Activated CD8-positive, alpha-beta memory T cell treated with anti-CD3 and anti-CD28 coated beads, Interleukin-2, amount 10 ng/mL, durations not matched to agents 7 days and 5 days (primary cell): ENCODE results near the gene ROS1. TPM values are rescaled to one million over a fixed set of nuclear protein-coding genes. Genes with fewer than 3 reads are reported as not detected.
"Not testable (repeated sequence)": the region's sequence is repeated elsewhere in the genome, so short reads cannot be mapped to it uniquely, and the experiment has no call there.

Experiments used
- ATAC-seq: fragments of 150-1000 bp; cut with Tn5 transposase; one replicate; pipeline ENCODE4 v1.10.0; 2021; ENCODE audit warnings: moderate library complexity
- CTCF ChIA-PET: fragments of 350-600 bp; sonication (Branson Sonifier 250); formaldehyde crosslinking; loops from one replicate; lab custom pipeline; 2021; ENCODE audit warnings: antibody characterized with exemption; lab: Charles Lee
- DNase-seq: peaks from one replicate; pipeline ENCODE4 v3.0.0-alpha.2; 2020
- H3K27ac Mint-ChIP-seq: one replicate; pipeline ENCODE4 v1.8.0; 2021; ENCODE audit warnings: mild to moderate bottlenecking, mixed read lengths
- H3K27me3 Mint-ChIP-seq: one replicate; pipeline ENCODE4 v1.8.0; 2021; ENCODE audit warnings: mixed read lengths
- H3K36me3 Mint-ChIP-seq: one replicate; pipeline ENCODE4 v1.8.0; 2021; ENCODE audit warnings: mild to moderate bottlenecking, mixed read lengths
- H3K4me1 Mint-ChIP-seq: one replicate; pipeline ENCODE4 v1.8.0; 2021; ENCODE audit warnings: mixed read lengths
- H3K4me3 Mint-ChIP-seq: one replicate; pipeline ENCODE4 v1.8.0; 2021; ENCODE audit warnings: mild to moderate bottlenecking, moderate library complexity, mixed read lengths
- H3K9me3 Mint-ChIP-seq: one replicate; pipeline ENCODE4 v1.8.0; 2022; ENCODE audit warnings: low read depth, mixed read lengths
- total RNA-seq, 2 experiments: library from RNA; stranded (reverse); gene quantifications; one replicate each; pipeline ENCODE4 v1.2.3, GENCODE V29; 2021

ROS1 gene
- total RNA-seq: not detected

DNA sequence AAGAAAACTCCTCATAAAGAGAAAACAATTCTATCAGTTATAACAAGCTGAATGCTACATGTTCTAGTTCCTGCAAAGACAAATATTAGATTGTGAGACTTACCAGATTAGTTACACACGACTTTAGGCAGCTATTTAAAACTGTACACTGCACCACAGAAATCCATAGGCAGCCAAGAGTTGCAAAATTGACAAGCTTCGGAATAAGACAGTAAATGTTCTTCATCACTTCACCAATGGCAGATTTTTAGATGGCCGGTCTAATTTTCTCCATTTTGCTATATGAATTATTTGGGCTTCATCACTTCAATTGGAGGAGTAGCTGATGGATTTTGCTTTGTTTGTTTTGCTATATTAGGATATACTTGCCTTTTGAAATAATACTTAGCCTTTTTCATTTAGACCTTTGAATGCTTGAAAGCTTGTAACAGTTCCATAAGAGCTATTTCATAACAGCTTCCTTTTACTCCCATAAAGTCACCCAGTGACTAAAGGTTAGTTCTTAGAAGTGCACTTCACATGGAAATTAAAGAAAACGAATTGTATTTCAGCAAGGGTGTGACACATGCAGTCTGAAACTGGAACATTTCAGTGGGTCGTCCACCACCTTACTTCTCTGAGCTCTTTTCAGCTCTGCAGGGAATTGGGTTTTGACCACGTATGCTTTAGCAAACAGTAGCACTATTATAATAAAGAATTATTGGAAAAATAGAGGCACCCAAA is at the start of gene ROS1:
TSS of gene ROS1 (minus strand) at position 512 of the 723 bp plus-strand sequence. CDS start at position 226, 286 bp downstream.
- no peaks in the 10 kb centered on the region for H3K9me3 Mint-ChIP-seq
- CTCF ChIA-PET: no interaction called here

DNA sequence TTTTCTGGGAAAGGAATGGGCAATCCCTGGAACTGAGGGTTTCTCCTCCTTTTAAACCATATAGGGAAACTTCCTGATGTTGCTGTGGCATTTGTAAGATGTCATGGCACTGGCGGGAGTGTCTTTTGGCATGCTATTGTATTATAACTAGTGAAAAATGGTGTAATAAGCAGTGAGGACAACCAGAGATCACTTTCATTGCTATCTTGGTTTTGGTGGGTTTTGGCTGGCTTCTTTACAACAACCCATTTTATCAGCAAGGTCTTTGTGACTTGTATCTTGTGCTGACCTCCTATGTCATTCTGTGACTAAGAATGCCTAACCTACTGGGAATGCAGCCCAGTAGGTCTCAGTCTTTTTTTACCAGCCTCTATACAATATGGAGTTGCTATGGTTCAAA is 47.7 kb upstream of the ROS1 start:
- H3K9me3 Mint-ChIP-seq: peaks cover 2% of the 10 kb centered on the region
- H3K27ac Mint-ChIP-seq: no peak overlapping the region
- no peak overlapping the region for H3K4me3 Mint-ChIP-seq
- H3K4me1 Mint-ChIP-seq: peaks cover 17% of the 10 kb centered on the region
- CTCF ChIA-PET: no interaction called here
- peaks cover 56% of the 10 kb centered on the region for H3K27me3 Mint-ChIP-seq
- ATAC-seq (no peak), DNase-seq (no peak)
- H3K36me3 Mint-ChIP-seq: no peaks in the 10 kb centered on the region

More for the DNA sequence above, at the start of gene ROS1:
- no peak within 1 kb of the TSS for H3K4me3 Mint-ChIP-seq
- peaks cover 47% of the 10 kb centered on the region for H3K27me3 Mint-ChIP-seq
- DNase-seq (no peak), ATAC-seq (no peak)
- no peak within 1 kb of the TSS for H3K27ac Mint-ChIP-seq
- H3K36me3 Mint-ChIP-seq: no peaks in the 10 kb centered on the region
- H3K4me1 Mint-ChIP-seq: no peaks in the 10 kb centered on the region

DNA sequence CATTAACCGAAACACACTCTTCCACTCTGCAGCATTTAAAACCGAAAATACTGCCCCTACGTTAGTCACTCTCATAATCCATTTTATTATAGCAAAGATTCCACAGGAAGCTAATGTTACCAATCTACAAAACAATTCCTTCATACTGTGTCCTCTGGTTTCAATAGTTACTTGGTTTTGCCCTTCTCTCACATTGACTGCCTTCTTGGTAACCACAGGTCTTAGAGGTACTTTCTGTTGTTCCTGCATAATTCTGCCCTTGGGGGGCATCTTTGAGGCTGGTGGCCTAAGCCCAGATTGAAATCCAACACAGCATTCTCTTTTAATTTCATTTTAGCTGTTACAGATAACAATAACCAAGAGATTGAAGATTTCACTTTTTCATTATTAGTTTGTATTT is 46.9 kb upstream of the ROS1 start:
- H3K4me1 Mint-ChIP-seq: peaks cover 16% of the 10 kb centered on the region
- CTCF ChIA-PET: interaction anchor here (0.8 kb wide), 1 partner anchor 15 kb away, joined by 3 read pairs; no protein-coding TSS in a partner anchor
- peaks cover 2% of the 10 kb centered on the region for H3K9me3 Mint-ChIP-seq
- no peak overlapping the region for H3K27ac Mint-ChIP-seq
- H3K36me3 Mint-ChIP-seq: no peaks in the 10 kb centered on the region
- H3K4me3 Mint-ChIP-seq: no peak overlapping the region
- no peak for DNase-seq
- H3K27me3 Mint-ChIP-seq: peaks cover 54% of the 10 kb centered on the region
- no peak for ATAC-seq

DNA sequence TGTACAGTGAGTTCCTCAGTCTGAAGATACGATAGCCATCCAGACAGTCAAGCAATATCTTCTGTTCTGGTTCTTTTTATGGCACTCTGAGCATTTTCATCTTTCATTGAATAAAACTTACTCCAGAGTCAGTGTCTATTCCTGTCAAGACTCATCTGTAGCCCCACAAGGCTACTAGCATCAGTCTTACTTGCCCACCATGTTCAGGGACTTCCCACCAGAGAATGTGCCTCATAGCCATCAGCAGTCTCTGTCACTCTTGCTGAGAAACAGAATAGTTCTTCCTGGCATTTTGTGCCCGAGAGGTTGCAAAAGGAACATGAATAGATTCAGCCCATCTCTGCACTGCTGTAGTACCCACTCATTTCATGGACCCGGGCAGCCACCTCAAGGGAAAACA is 44.0 kb upstream of the ROS1 start:
- CTCF ChIA-PET: interaction anchor here (1.0 kb wide), 1 partner anchor 20 kb away, joined by 3 read pairs; no protein-coding TSS in a partner anchor
- H3K9me3 Mint-ChIP-seq: peaks cover 2% of the 10 kb centered on the region
- H3K27me3 Mint-ChIP-seq: peaks cover 45% of the 10 kb centered on the region
- ATAC-seq (no peak), DNase-seq (no peak)
- H3K4me3 Mint-ChIP-seq: no peak overlapping the region
- H3K4me1 Mint-ChIP-seq: peaks cover 31% of the 10 kb centered on the region
- H3K27ac Mint-ChIP-seq: no peak overlapping the region
- peaks cover 3% of the 10 kb centered on the region for H3K36me3 Mint-ChIP-seq

DNA sequence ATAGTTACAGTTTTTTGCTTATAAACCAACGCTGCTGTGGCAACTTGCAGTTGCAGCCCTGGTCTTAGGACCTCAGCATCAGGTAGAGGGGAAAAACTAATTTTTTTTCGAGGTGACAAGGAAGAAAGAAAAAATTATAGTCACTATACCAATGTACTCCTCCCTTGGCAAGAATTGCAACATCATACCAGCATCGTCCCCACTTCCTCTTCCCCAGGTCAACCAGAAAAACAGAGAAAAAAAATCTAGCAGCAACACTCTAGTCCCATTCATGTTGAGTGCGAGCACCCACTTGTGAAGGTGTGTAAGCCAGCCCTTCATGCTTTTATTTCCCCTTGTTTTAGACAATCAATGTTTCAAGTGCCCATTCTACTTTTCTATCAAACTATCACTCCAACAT is 43.6 kb upstream of the ROS1 start:
- H3K36me3 Mint-ChIP-seq: peaks cover 3% of the 10 kb centered on the region
- no peak for ATAC-seq
- CTCF ChIA-PET: interaction anchor here (1.1 to 1.2 kb wide), 2 partner anchors 9 to 20 kb away, joined by 3 to 7 read pairs; no protein-coding TSS in a partner anchor

DNA sequence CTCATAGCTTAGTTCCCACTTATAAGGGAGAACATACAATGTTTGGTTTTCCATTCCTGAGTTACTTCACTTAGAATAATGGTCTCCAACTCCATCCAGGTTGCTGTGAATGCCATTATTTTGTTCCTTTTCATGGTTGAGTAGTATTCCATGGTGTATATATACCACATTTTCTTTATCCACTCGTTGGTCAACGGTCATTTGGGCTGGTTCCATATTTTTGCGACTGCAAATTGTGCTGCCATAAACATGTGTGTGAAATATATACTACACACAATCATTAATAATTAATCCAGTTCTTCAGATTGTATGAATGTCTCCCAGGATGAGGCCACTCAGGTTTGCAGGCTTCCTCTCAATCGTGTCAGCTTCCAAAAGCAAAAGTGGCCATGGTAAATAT is 42.8 kb upstream of the ROS1 start:
- not testable (repeated sequence) for H3K27ac Mint-ChIP-seq, H3K9me3 Mint-ChIP-seq, DNase-seq, ATAC-seq, H3K4me3 Mint-ChIP-seq, H3K36me3 Mint-ChIP-seq
- CTCF ChIA-PET: interaction anchor here (1.0 to 1.2 kb wide), 3 partner anchors 10 to 69 kb away, joined by 3 to 7 read pairs (median 3); no protein-coding TSS in a partner anchor
- Mint-ChIP-seq H3K4me1 (peaks cover 43% of the 10 kb centered on the region), H3K27me3 (peaks cover 36% of the 10 kb centered on the region)

More for the DNA sequence above, 43.6 kb upstream of the ROS1 start:
- H3K4me3 Mint-ChIP-seq: no peak overlapping the region
- no peak for DNase-seq
- H3K4me1 Mint-ChIP-seq: peaks cover 35% of the 10 kb centered on the region
- peaks cover 2% of the 10 kb centered on the region for H3K9me3 Mint-ChIP-seq
- no peak overlapping the region for H3K27ac Mint-ChIP-seq
- peaks cover 45% of the 10 kb centered on the region for H3K27me3 Mint-ChIP-seq

DNA sequence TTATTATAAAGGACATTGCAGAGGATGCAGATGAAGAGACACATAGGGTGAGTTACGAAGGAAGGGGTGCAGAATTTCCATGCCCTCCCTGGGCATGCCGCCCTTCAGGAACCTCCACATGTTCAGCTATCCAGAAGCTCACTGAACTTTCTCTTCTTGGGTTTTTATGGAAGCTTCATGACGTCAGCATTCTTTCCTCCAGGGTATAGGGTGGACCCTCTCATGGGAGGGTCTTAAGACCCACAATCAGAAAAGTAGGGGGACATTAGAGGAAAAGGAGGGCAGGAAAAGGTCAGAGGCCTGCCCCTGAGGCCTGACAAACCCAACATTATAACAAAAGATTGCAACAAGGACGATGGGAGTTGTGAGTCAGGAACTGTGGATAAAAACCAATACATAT is 42.1 kb upstream of the ROS1 start:
- H3K4me3 Mint-ChIP-seq: no peak overlapping the region
- DNase-seq (no peak), ATAC-seq (no peak)
- peaks cover 33% of the 10 kb centered on the region for H3K27me3 Mint-ChIP-seq
- H3K27ac Mint-ChIP-seq: no peak overlapping the region
- CTCF ChIA-PET: interaction anchor here (1.0 to 1.3 kb wide), 2 partner anchors 17 to 68 kb away, joined by 3 read pairs; no protein-coding TSS in a partner anchor
- peaks cover 2% of the 10 kb centered on the region for H3K9me3 Mint-ChIP-seq
- peaks cover 3% of the 10 kb centered on the region for H3K36me3 Mint-ChIP-seq
- H3K4me1 Mint-ChIP-seq: peaks cover 44% of the 10 kb centered on the region

DNA sequence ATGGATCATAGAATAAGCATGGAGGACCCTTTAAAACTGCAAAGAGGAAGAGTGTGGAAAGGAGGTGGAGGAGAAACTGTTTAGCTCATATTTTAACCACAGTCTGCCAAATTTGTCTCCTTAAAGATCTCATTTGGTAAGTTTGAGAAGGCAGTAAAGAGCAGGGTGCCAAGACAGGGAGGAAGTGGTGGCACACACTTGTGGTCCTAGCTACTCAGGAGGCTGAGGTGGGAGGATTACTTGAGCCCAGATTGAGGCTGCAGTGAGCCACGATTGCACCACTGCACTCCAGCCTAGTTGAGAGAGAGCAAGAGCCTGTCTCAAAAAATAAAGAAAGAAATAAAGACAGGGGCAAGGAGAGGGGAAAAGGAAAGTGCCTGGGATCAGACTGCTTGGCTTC is 39.9 kb upstream of the ROS1 start:
- DNase-seq: peak; percentile 56
- CTCF ChIA-PET: interaction anchor here (0.8 to 2.5 kb wide), 7 partner anchors 9 to 139 kb away, joined by 3 to 11 read pairs (median 5); partner anchors contain the start of genes DCBLD1 and GOPC

DNA sequence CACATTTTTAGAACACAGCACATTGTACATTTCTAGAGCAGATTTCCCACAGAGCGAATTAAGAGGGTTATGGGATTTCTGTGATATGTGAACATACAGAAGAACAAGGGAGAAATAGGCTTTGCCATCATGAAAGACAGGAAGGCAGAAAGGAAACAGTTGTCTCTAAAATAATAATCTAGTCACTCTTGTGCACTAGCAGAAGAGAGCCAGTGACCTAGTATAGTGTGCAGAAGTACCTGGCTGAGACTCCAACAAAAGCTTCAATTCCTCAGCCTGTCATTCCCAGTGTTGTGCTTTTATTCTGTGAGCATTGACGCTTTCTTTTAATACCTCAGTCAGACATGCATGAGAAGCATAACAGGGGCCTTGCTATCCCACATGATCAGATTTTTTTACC is 39.0 kb upstream of the ROS1 start:
- H3K4me3 Mint-ChIP-seq: no peak overlapping the region
- DNase-seq (no peak), ATAC-seq (no peak)
- peaks cover 2% of the 10 kb centered on the region for H3K9me3 Mint-ChIP-seq
- CTCF ChIA-PET: interaction anchor here (0.9 to 2.5 kb wide), 6 partner anchors 8 to 140 kb away, joined by 3 to 11 read pairs (median 5); partner anchors contain the start of genes DCBLD1 and GOPC
- peaks cover 3% of the 10 kb centered on the region for H3K36me3 Mint-ChIP-seq
- peaks cover 41% of the 10 kb centered on the region for H3K4me1 Mint-ChIP-seq
- H3K27ac Mint-ChIP-seq: no peak overlapping the region
- peaks cover 17% of the 10 kb centered on the region for H3K27me3 Mint-ChIP-seq

More for the DNA sequence above, 39.9 kb upstream of the ROS1 start:
- peaks cover 2% of the 10 kb centered on the region for H3K9me3 Mint-ChIP-seq
- peaks cover 22% of the 10 kb centered on the region for H3K27me3 Mint-ChIP-seq
- H3K27ac Mint-ChIP-seq: peak overlapping the region; percentile 3
- peaks cover 41% of the 10 kb centered on the region for H3K4me1 Mint-ChIP-seq
- H3K36me3 Mint-ChIP-seq: peaks cover 3% of the 10 kb centered on the region
- ATAC-seq: peak; percentile 51
- H3K4me3 Mint-ChIP-seq: no peak overlapping the region

DNA sequence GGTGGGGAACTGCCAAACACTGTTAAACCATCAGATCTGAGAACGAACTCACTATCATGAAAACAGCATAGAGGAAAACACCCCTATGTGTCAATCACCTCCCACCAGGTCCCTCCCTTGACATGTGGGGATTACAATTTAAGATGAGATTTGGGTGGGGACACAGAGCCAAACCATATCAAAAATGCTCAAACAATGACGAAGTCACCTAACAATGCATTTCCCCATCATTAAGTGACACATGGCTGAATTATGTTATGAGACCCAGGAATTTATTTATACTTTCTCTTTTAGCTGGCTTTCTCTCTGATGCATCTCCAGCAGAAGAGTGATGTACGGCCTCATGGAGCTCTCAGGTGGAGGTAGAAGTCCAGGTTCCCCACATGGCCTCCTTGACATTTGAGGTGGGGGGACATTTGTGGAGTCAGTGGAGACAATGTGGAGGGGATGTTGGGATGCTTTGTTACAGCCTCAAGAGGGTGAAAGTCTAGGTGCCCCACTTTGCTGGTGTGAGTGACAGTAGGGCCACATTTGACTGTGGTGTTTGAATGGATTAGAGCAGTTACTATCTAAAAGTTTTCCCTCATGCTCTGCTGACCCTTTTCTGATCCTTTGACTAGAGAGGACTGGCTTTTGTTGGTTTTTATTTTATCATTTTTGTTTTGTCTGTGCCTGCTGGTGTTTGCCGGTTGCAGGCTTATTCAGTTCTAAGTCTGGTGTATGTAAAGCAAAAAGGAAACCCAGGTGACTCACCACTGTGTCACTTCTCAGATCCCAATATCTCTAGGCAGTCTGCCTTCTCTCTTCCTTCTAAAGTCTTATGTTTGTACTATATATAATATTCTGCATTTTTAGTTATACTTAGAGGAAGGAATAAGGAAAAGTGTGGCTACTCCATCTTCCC is 38.3 kb upstream of the ROS1 start:
- peaks cover 19% of the 10 kb centered on the region for H3K27me3 Mint-ChIP-seq
- CTCF ChIA-PET: interaction anchor here (2.3 to 2.5 kb wide), 2 partner anchors 14 to 17 kb away, joined by 9 to 11 read pairs; no protein-coding TSS in a partner anchor
- peaks cover 3% of the 10 kb centered on the region for H3K36me3 Mint-ChIP-seq
- H3K4me3 Mint-ChIP-seq: peak overlapping the region; percentile 6
- no peak for DNase-seq
- peaks cover 2% of the 10 kb centered on the region for H3K9me3 Mint-ChIP-seq
- peak; percentile 91 for ATAC-seq
- H3K27ac Mint-ChIP-seq: peak overlapping the region; percentile 63
- H3K4me1 Mint-ChIP-seq: peaks cover 37% of the 10 kb centered on the region

DNA sequence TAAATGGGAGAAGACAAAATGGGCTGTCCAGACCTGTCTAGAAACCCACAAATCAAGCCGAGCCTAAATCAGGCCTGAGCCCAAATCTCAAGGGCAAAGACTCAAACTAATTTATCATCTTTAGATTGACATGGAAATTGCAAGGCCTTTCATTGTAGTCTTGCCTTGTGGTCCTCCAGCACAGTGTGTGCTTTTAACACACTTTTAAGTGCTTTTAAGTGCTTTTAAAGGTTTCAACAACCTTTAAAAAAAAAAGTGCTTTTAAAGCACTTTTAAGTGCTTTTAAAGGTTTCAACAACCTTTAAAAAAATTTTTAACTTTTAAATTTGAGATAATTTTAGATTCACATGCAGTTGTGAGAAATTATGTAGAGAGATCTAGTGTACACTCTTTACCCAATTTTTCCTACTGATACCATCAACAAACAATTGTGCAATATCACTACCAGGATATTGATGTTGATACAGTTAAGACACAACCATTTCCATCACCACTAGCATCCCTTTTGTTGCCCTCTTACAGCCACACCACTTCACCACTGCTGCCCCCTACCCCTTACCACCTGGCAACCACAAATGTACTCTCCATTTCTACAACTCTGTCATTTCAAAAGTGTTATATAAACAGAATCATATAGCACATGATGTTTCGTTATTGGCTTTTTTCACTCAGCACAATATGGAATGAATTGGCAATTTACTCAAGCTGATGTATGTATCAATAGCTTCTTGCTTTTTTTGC is 33.6 kb upstream of the ROS1 start:
- Mint-ChIP-seq H3K27me3 (peaks cover 21% of the 10 kb centered on the region), H3K4me3 (no peak overlapping the region), H3K9me3 (no peaks in the 10 kb centered on the region), H3K36me3 (no peaks in the 10 kb centered on the region), H3K4me1 (peaks cover 16% of the 10 kb centered on the region), H3K27ac (no peak overlapping the region)
- CTCF ChIA-PET: interaction anchor here (0.9 kb wide), 1 partner anchor 9 kb away, joined by 5 read pairs; no protein-coding TSS in a partner anchor
- no peak for ATAC-seq
- DNase-seq: no peak

DNA sequence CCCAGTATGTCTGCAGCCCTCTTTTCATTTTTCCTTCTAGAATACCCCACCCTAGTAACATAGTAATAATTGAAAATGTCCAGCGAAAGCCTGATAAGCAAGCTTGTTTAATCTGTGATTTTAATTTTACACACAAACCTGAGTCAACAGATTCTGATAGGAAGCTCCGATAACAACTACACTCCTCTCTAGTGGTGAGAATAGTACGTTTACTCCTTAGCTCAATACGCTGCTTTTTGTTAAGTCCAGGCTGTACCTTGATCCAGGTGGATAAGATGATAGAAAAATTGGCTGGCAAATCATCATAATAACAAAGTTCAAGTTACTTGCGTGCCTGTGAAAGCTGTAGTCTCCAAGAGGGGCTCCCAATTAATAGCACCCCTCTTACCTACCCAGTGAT is 31.3 kb upstream of the ROS1 start:
- no peak for DNase-seq
- CTCF ChIA-PET: interaction anchor here (1.6 to 1.7 kb wide), 2 partner anchors 9 to 15 kb away, joined by 3 to 5 read pairs; no protein-coding TSS in a partner anchor

More for the DNA sequence above, 31.3 kb upstream of the ROS1 start:
- ATAC-seq: no peak
- no peak overlapping the region for H3K27ac Mint-ChIP-seq
- H3K36me3 Mint-ChIP-seq: no peaks in the 10 kb centered on the region
- H3K9me3 Mint-ChIP-seq: no peaks in the 10 kb centered on the region
- H3K4me3 Mint-ChIP-seq: no peak overlapping the region
- H3K4me1 Mint-ChIP-seq: peaks cover 7% of the 10 kb centered on the region
- peaks cover 31% of the 10 kb centered on the region for H3K27me3 Mint-ChIP-seq
